ENCODE results near the gene EGFLAM.

Gene EGFLAM

DNA sequence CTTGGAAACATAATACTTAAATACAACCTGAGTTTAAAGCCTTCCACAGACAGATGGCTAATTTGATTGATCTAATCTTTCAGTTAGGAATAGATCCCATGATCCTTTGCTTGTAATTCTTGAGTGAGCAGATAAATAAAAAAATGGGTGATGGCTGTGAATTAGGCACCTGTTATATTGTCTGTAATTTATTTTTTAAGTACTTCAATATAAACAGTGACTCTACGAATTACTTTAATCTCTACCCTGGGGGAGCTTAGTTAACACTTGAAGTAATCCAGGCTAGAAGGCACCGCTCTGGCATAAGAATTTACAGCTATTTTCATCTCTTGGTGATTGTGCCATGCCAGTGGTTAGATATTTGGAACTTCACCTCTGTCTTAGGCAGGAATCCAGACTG is 9.0 kb downstream of the EGFLAM start:
- DNase-seq = no peak

- DNase-seq = no peak
Observed at GRCh38 chr5:38273626-38274025, 15.3 kb downstream of the EGFLAM start.

- no peak for DNase-seq
Observed at GRCh38 chr5:38274370-38274769, 16.0 kb downstream of the EGFLAM start.

DNA sequence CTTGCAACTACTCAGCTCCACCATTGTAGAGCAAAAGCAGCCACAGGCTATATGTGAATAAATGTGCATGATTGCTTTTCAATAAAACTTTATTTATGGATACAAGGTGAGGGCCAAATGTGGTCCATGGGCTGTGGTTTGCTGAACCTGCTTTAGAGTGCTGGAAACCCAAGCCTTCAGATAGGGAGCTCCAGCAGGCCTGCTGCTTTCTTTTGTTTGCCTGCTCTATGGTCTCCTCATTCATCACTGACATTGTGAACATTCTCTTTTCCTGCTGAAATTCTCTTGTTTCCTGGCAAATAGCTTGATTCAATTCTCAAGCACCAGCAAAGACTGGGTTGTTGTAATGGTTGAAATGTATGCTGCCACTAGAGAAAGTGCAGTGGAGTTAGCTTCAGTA is 26.0 kb downstream of the EGFLAM start:
- DNase-seq = no peak

- no peak for DNase-seq
Observed at GRCh38 chr5:38285226-38285625, 26.9 kb downstream of the EGFLAM start.

DNA sequence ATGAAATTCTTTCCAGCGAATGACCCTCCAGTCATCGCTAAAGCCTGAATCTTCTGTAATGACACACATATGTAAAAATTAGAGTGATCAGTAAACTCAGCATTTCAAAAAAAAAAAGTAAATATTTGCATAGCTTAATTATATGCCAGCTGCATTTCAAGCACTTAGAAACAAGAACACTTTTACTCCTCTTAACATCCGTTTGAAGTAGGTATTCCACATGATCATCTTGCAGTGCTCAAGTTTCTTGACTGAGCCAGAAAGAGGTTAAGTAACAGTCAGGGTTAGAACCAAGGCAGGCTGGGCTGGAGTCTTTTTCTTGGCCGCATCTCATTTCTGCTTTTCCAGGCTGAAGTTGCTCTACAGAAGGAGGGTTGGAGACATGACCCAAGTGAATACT is 27.6 kb downstream of the EGFLAM start:
- no peak for DNase-seq

DNA sequence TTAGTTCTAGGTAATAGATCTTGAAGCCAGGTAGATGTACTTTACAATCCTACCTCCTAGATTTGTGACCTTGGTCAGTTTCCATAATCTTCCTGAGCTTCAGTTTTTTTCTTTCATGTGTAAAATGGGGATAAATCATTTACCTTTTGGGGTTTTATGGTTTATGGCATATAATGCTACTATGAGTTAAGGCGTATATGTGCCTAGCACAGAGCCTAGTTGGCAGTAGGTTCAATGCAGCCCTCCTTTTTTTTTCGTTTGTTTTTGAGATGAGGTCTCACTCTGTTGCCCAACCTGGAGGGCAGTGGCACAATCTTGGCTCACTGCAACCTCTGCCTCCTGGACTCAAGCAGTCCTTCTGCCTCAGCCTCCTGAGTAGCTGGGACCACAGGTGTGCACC is 28.8 kb downstream of the EGFLAM start:
- DNase-seq = no peak

- no peak for DNase-seq
Observed at GRCh38 chr5:38289457-38289856, 31.1 kb downstream of the EGFLAM start.

DNA sequence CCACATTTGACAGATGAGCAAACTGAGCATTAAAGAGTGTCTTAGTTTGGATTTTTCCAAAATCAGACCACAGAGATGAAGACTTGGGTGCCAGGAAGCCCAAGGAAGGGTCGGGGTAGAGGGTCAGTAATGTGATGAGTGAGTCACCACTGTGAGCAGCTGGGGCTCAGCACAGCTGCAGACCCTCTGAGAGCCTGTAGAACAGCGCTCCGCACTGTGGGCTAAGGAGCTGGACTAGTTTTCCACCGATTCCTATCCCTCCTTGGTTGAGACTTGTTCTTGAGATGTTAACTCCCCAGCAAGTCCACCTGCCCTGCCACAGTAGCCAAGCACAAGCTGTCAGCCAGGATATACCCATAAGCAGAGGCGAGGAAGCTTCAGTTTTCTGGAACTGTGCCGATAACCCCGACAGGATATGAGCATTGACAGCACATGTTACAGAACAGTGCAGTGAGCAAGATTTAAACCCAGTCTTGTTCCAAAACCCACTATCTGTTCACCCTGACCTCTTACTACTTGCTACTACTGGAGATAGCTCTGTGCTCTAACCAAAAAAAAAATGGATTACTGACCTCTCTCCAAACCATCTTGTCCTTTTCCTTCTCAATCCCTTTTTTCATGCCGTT is 31.8 kb downstream of the EGFLAM start:
- no peak for DNase-seq

- no peak for DNase-seq
Observed at GRCh38 chr5:38291355-38291754, 33.0 kb downstream of the EGFLAM start.

DNA sequence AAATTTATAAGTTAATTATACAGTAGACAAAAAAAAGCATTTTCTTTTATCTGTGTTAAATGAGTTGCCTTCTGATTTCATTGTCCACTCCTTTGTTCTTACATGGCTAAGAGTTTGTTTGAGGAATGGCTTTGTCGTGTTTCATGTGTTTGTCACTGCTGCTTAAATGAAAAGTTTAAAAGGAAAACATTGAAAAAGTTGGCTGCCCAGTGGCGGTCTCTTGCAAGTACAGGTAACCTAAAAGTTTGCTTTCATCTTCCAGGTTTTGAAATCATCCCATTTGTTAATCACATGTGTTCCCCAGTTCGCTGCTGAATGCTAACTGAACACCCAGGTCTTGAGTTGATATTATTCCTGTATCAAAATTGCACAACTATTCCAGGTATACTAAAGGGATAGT is 33.9 kb downstream of the EGFLAM start:
- no peak for DNase-seq

GRCh38 chr5:38295751-38296150 is 37.4 kb downstream of the EGFLAM start:
- no peak for DNase-seq

DNA sequence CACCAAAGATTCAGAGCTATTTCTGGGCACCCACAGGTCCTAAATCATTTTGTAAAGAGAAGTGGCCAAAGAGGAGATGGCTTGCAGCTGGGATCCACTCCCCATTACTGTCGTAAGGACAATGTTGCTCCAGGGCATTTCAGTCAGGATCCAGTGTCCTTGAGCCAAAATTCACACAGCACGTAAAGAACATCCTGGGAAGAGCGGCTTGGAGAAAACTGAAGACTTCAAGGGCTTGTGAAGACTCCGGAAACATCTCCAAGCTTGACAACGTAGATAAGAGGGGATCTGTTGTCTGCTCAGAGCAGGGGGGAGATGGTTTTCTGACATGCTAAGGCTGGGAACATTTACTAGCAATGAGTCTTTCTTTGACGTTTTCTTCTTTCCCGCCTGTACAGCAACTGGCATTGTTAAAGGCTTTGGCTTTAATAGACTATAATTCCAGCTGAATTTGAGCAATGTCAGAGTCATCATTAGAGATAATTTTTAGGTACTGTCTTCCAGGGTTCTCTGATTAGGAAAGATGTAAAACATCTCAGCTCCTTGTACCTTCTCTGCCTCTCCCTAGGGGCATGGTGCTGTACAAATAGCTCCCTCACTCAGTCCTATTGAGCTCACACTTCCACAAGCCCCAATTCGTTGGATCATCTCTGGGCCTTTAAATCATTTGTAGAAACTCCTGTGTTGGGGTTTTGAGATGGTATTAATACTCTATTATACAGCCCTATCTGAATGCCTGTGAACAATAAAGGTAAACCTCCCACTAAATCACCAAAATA is 39.7 kb downstream of the EGFLAM start:
- DNase-seq = no peak

- no peak for DNase-seq
Observed at GRCh38 chr5:38299585-38299984, 41.2 kb downstream of the EGFLAM start.

DNA sequence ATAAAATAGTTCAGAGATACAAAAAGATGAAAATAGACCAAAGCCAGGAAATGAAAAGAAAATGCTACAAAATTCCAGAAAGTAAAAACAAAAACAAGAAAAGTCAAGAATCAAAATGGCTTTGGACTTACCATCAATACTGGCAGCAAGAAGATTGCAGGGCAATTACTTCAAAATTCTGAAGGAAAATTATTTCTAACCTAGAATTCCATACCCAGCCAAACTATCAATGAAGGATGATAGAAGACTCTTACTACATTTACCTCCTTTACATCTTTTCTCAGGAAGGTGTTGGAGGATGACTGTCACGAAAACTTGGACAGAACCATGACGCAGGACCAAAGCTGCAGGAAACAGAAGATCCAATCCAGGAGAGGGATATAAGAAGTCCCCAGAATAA is 46.8 kb downstream of the EGFLAM start:
- DNase-seq = no peak

GRCh38 chr5:38307845-38308244 is 49.5 kb downstream of the EGFLAM start:
- DNase-seq = no peak

DNA sequence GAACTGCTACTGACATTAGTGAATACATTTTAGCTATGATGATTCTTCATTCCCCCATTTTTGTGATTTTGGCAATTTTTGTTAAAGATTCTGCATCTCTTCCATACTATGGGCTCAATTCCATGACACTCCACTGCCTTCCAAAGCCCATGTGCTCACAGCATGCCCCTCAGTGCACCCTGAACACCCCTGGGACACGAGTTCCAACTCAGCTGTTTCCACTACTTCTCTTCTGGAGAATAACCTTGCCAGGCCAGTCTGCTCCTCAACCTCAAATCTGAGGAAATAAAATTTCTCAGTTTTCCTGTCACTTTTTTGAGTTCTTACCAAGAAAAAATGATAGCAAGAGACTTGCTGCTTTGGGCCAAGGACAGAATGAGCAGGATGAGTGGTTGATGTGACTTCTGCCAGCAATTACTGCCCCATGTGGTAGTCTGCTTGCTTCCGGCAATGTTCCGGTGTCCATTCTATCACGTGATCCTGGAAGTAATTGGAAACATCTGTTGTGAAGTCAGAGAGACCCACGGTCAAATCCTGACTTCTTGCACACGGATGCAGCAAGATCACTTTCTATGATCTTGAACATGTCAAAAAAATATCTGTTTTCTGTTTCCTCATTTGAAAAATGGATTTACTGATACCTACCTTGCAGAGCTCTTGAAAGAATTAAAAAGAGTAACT is 58.3 kb downstream of the EGFLAM start:
- no peak for DNase-seq

DNA sequence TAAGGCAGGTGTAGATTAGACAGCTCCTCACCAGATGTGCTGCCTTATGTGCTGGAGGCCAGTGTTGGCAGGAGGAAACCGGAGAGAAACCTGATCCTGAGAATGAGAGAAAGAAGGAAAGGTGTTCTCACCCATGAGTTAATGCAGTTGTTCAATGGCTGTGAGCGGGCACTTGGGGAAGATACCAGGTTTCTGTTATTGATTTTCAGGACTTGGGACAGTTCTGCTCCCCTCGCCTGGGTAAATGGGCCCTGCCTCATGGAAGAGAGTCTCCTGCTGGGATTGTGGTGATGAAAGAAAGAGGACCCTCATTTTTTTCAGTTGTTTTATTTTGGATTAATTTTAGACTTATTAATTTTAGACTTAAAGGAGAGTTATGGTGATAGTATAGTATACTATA is 59.5 kb downstream of the EGFLAM start:
- DNase-seq = no peak

- no peak for DNase-seq
Observed at GRCh38 chr5:38319491-38319890, 61.1 kb downstream of the EGFLAM start.

GRCh38 chr5:38321978-38322377 is 63.6 kb downstream of the EGFLAM start:
- no peak for DNase-seq

GRCh38 chr5:38323645-38324295 is 65.4 kb downstream of the EGFLAM start:
- no peak for DNase-seq

DNA sequence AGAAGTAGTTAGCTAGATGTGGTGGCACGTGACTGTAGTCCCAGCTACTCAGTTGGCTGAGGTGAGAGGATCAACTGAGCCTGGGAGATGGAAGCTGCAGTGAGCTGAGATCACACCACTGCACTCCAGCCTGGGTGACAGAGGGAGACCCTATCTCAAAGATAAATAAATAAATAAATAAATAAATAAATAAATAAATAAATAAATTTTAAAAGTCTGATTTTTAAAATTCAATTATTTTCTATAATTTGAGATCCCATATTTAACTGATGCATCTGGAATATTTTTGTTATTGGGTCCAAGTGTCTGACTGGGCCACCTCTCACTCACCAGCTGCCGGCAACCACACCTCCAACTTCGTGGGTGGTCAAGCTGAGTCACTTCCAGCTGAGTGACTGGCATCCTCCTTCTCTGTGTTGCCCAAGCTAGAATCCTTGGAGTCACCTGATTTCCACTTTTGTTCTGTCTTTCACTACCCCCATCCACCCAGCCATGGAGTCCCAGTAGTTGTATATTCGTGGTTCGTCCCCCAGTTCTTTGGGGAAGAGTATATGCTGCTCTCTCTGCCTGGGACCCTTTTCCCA is 70.9 kb downstream of the EGFLAM start:
- DNase-seq = no peak

GRCh38 chr5:38330207-38330606 is 71.8 kb downstream of the EGFLAM start:
- DNase-seq = no peak
